HFFc6 (cell line): ENCODE results near the gene GRM2. TPM values are rescaled to one million over a fixed set of nuclear protein-coding genes. Genes with fewer than 3 reads are reported as not detected.

Source experiments
- DNase-seq: peaks from one replicate; pipeline ENCODE4 v3.0.0-alpha.2; 2018
- H3K27ac Mint-ChIP-seq: 2 replicates; pipeline ENCODE4 v1.8.0; 2020; ENCODE audit warnings: mild to moderate bottlenecking, mixed read lengths
- H3K27me3 Mint-ChIP-seq: 2 replicates; pipeline ENCODE4 v1.8.0; 2021; ENCODE audit warnings: mild to moderate bottlenecking, moderate library complexity, mixed read lengths; ENCODE audit not compliant: insufficient read depth
- H3K36me3 Mint-ChIP-seq: 2 replicates; pipeline ENCODE4 v1.8.0; 2021; ENCODE audit warnings: low read depth, mixed read lengths
- H3K4me1 Mint-ChIP-seq: 2 replicates; pipeline ENCODE4 v1.8.0; 2020; ENCODE audit warnings: low read depth, mixed read lengths
- H3K4me3 Mint-ChIP-seq: 2 replicates; pipeline ENCODE4 v1.8.0; 2020; ENCODE audit warnings: mild to moderate bottlenecking, moderate library complexity, mixed read lengths
- H3K9me3 Mint-ChIP-seq: 2 replicates; pipeline ENCODE4 v1.8.0; 2020; ENCODE audit warnings: mild to moderate bottlenecking, mixed read lengths
- total RNA-seq, 6 experiments: library from RNA; stranded (reverse); fragmentation: NEBNext Ultra II Directional; extraction: Animal tissue kit (Norgen Biotek cat#: 25700); gene quantifications; 2 replicates in 1 of 6; 3 replicates in 5 of 6; pipeline ENCODE4 v1.2.3, GENCODE V29; 2021
- TF ChIP-seq, protein P1 (sequence below): fragments of 200-600 bp; sonication (generic); IDR thresholded peaks from 2 replicates; pipeline ENCODE4 v1.5.0; 2021; ENCODE audit warnings: antibody characterized with exemption, mild to moderate bottlenecking

Gene GRM2
- total RNA-seq, 6 experiments from 2014 or later = 0.02 TPM; not detected in 5

DNA sequence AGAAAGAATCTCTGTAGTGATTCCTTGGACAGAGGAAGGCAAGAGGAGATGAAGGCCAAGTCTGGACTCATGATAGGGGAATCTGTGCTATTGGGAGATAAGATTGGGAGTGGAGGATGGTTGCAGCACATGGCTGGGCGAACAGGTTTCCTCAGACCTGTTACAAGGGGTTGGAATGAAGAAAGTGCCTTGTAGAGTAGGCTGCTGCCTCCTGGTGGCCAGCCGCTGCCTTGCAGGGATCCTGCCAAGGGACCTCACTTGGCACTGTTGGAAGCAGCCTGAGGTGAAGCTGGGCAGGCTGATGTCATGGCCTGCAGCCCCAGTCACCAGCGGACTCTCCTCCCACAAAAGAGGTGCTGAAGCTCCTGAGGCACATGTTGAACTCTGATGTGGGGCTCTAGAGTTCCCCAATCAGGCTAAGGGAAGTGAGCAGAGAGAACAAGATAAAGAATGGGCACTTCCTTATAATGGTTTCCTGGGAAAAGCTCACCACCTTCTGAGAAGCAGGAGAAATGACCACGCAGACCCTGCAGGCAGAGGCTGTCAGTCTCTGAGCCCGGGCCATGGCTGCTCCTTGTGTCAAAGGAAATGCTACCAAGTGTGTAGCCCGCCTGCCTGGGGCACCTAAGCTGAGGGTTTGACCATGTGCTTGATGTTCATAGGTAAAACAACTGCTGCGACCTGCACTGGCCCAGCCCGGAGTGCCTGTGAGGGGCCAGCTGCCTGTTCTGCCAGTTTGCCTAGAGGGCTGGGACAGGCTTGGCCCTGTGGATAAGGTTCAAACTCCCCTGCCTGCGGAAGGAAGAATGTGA, 37.4 kb upstream of the GRM2 start:
- Mint-ChIP-seq H3K9me3 (no peaks in the 10 kb centered on the region), H3K36me3 (no peaks in the 10 kb centered on the region), H3K27ac (peak overlapping the region; percentile 62), H3K27me3 (peaks cover 2% of the 10 kb centered on the region), H3K4me1 (peaks cover 40% of the 10 kb centered on the region), H3K4me3 (no peak overlapping the region)
- peak; percentile 83 for DNase-seq
- TF ChIP-seq, protein P1, sequence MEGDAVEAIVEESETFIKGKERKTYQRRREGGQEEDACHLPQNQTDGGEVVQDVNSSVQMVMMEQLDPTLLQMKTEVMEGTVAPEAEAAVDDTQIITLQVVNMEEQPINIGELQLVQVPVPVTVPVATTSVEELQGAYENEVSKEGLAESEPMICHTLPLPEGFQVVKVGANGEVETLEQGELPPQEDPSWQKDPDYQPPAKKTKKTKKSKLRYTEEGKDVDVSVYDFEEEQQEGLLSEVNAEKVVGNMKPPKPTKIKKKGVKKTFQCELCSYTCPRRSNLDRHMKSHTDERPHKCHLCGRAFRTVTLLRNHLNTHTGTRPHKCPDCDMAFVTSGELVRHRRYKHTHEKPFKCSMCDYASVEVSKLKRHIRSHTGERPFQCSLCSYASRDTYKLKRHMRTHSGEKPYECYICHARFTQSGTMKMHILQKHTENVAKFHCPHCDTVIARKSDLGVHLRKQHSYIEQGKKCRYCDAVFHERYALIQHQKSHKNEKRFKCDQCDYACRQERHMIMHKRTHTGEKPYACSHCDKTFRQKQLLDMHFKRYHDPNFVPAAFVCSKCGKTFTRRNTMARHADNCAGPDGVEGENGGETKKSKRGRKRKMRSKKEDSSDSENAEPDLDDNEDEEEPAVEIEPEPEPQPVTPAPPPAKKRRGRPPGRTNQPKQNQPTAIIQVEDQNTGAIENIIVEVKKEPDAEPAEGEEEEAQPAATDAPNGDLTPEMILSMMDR = peak; percentile 98

DNA sequence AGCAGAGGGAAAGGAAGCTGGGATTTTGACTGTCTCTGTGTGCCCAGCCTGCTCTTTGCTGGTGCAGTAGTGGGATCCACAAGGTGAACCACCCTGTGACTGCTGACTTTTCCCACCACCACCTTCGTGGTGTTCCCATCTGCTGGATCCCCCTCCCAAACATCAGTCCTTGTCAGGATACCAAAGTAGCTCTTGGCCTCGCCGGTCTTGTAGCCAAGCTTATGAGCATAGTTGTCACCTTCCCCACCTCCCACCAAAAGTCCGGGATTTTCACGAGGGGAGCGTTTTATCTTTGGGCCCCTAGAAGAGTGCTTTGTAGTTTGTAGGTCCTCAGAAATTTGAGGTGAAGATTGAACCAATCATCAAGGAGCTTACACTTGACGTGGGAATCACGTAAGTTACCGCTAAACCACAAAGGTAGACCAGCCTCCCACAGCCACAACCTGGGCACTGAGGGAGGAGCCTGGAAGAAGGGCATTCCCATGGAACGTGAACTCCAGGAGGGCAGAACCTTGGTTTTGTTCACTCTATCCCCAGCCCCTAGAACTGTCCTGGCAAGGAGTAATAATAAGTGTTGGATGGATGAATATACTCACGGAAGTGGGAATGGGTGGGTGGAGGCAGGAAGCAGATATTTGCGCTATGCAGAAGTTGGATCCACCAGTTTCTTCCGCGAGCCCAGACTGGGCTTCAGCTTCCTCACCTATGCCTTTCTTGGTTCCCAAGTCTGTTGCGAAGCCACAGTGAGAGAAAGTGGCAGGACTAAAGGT, 36.6 kb upstream of the GRM2 start:
- Mint-ChIP-seq H3K9me3 (no peaks in the 10 kb centered on the region), H3K27ac (peak overlapping the region; percentile 49), H3K4me3 (peak overlapping the region; percentile 92), H3K27me3 (peaks cover 2% of the 10 kb centered on the region), H3K4me1 (peaks cover 48% of the 10 kb centered on the region), H3K36me3 (0 out of 2 replicates have a peak, but pooled peaks cover 5% of the 10 kb centered on the region)
- TF ChIP-seq, protein P1 = no peak
- no peak for DNase-seq

- H3K4me1 Mint-ChIP-seq = peaks cover 55% of the 10 kb centered on the region
These were observed 35.8 kb upstream of the GRM2 start, which contains the start of gene TEX264 for GRCh38 chr3:51670823-51671733. Gene TEX264, plus strand, starts transcription at chr3:51671252. Its CDS starts 3,053 bp downstream, at chr3:51674305.

GRCh38 chr3:51671734-51672475, 35.0 kb upstream of the GRM2 start:
- Mint-ChIP-seq H3K27ac (peak overlapping the region; percentile 77), H3K27me3 (peaks cover 2% of the 10 kb centered on the region), H3K36me3 (0 out of 2 replicates have a peak, but pooled peaks cover 5% of the 10 kb centered on the region), H3K9me3 (no peaks in the 10 kb centered on the region), H3K4me1 (peaks cover 55% of the 10 kb centered on the region), H3K4me3 (peak overlapping the region; percentile 92)
- DNase-seq = peak; percentile 58
- TF ChIP-seq, protein P1 = no peak

More at GRCh38 chr3:51670823-51671733, 35.8 kb upstream of the GRM2 start, which contains the start of gene TEX264:
- TF ChIP-seq, protein P1 = peak; percentile 15; the same call in 1 of the 2 replicates
- peak; percentile 66 for DNase-seq
- no peaks in the 10 kb centered on the region for H3K9me3 Mint-ChIP-seq
- peaks cover 2% of the 10 kb centered on the region for H3K27me3 Mint-ChIP-seq
- peak within 1 kb of the TSS; percentile 92 for H3K4me3 Mint-ChIP-seq
- 0 out of 2 replicates have a peak, but pooled peaks cover 5% of the 10 kb centered on the region for H3K36me3 Mint-ChIP-seq
- H3K27ac Mint-ChIP-seq = peak within 1 kb of the TSS; percentile 77
